GM19372 (cell line): ENCODE results near the gene MYO1H.

ENCODE experiments used
- ATAC-seq: cut with Tn5 transposase; IDR thresholded peaks from one replicate; pipeline ENCODE4 v1.9.1; 2021; ENCODE audit warnings: mild to moderate bottlenecking, low read depth, moderate library complexity; ENCODE audit not compliant: unreplicated experiment

MYO1H gene

GRCh38 chr12:109334887-109335286 is 12.8 kb upstream of the MYO1H start:
- ATAC-seq: no peak

GRCh38 chr12:109336593-109336992 is 11.1 kb upstream of the MYO1H start:
- no peak for ATAC-seq

GRCh38 chr12:109343677-109344076 is 4.0 kb upstream of the MYO1H start:
- no peak for ATAC-seq

GRCh38 chr12:109345428-109345827 is 2.3 kb upstream of the MYO1H start:
- no peak for ATAC-seq

GRCh38 chr12:109346920-109347319 is 780 bp upstream of the MYO1H start:
- ATAC-seq: no peak

GRCh38 chr12:109352184-109352583 is 4.5 kb downstream of the MYO1H start:
- ATAC-seq: no peak

GRCh38 chr12:109356577-109356976 is 8.9 kb downstream of the MYO1H start:
- no peak for ATAC-seq

GRCh38 chr12:109357032-109357431 is 9.3 kb downstream of the MYO1H start:
- ATAC-seq: no peak

- no peak for ATAC-seq
Observed at GRCh38 chr12:109358154-109358869, 10.6 kb downstream of the MYO1H start.

- no peak for ATAC-seq
Observed at GRCh38 chr12:109359131-109359690, 11.5 kb downstream of the MYO1H start.

GRCh38 chr12:109369831-109370230 is 22.1 kb downstream of the MYO1H start:
- no peak for ATAC-seq

GRCh38 chr12:109377139-109377685 is 29.5 kb downstream of the MYO1H start:
- no peak for ATAC-seq

- ATAC-seq: no peak
Observed at GRCh38 chr12:109378569-109378968, 30.9 kb downstream of the MYO1H start.

GRCh38 chr12:109382031-109382430 is 34.3 kb downstream of the MYO1H start:
- no peak for ATAC-seq

- ATAC-seq: no peak
Observed at GRCh38 chr12:109383240-109383639, 35.5 kb downstream of the MYO1H start.

- no peak for ATAC-seq
Observed at GRCh38 chr12:109385339-109386058, 37.8 kb downstream of the MYO1H start.

- ATAC-seq: no peak
Observed at GRCh38 chr12:109386059-109386433, 38.3 kb downstream of the MYO1H start.

GRCh38 chr12:109387425-109388166 is 39.9 kb downstream of the MYO1H start:
- ATAC-seq: no peak

- no peak for ATAC-seq
Observed at GRCh38 chr12:109388167-109388563, 40.5 kb downstream of the MYO1H start.

- ATAC-seq: no peak
Observed at GRCh38 chr12:109389146-109389545, 41.4 kb downstream of the MYO1H start.
